ENCODE data around the gene ST6GALNAC5.
"Not testable (repeated sequence)": the region's sequence is repeated elsewhere in the genome, so short reads cannot be mapped to it uniquely, and the experiment has no call there.

Gene ST6GALNAC5
- 0 reads per million in 4 experiments for total RNA-seq

DNA sequence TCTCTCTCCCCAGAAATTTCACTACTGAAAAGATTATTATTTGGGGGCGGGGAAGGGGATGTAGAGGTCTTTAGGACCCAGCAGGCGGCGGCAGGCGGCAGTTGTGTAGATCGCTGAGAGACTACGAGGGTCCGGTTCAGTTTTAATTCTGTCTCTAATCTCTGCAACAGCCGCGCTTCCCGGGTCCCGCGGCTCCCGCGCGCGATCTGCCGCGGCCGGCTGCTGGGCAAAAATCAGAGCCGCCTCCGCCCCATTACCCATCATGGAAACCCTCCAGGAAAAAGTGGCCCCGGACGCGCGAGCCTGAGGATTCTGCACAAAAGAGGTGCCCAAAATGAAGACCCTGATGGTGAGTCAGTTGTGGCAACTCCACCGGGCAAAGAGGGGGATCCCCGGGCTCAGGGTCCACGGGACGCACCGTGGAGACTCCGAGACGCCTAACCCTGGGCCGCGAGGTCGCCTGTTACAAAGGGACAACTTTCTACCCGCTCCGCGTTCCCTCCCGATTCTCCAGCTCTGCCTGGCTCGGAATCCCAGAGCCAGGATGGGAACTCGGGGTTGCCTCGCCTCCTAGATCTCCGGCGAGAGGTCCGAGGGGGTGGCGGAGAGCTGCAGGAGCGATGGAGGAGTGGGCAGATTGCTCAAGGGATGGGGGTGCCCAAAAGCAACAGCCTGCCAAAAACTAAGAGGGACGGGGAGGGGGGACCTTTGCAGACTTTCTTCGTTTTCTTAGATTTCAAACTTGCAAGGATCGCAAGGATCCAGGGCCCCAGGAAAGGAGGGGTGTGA lies at the start of gene ST6GALNAC5:
TSS of gene ST6GALNAC5 (plus strand) at position 139 of the 789 bp plus-strand sequence.
- DNase-seq = no peak

DNA sequence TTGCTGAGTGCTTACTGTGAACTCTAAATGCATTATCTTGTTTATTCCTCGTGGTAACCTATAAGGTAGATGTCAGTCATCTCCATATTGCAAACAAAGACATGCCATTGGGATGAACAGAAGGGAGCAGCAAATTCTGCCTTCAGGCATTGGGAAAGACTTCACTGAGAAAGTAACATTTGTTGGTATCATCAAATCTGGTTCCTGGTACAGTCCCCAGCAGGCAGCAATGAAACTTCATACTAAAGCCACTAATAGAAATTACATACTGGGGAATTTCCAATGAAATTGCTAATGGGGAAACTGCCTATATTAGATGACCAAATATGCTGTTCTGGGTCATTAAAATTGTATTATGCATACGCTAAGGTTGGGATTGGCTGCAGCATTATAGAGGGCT lies 47.3 kb upstream of the ST6GALNAC5 start:
- DNase-seq = no peak

DNA sequence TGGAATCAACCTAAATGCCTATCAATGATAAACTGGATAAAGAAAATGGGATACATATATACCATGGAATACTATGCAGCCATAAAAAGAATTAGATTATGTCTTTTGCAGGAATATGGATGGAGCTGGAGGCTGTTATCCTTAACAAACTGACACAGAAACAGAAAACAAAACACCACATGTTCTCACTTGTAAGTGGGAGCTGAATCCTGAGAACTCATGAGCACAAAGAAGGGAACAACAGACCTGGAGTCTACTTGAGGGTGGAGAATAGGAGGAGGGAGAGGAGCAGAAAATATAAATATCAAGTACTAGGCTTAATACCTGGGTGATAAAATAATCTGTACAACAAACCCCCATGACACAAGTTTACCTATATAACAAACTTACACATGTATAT lies 44.3 kb upstream of the ST6GALNAC5 start:
- not testable (repeated sequence) for DNase-seq

DNA sequence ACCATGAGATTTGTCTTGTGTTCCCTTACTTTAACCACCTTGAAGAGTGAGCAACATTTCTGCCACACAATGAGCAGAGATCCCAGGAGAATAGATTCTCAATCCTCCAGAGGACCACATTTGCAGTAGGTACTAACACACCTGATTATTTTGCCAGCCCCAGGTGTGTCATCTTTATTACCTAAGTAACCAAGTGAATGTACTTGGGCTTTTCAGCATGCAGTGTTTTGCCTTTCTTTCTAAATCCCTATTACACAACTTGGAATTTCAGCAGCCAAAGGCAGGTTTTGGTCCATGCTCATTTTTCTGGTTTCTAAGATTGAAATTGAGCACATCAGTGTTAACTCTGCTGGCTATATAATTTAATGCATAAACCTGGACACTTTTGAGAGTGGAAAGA lies 43.2 kb upstream of the ST6GALNAC5 start:
- DNase-seq = no peak

DNA sequence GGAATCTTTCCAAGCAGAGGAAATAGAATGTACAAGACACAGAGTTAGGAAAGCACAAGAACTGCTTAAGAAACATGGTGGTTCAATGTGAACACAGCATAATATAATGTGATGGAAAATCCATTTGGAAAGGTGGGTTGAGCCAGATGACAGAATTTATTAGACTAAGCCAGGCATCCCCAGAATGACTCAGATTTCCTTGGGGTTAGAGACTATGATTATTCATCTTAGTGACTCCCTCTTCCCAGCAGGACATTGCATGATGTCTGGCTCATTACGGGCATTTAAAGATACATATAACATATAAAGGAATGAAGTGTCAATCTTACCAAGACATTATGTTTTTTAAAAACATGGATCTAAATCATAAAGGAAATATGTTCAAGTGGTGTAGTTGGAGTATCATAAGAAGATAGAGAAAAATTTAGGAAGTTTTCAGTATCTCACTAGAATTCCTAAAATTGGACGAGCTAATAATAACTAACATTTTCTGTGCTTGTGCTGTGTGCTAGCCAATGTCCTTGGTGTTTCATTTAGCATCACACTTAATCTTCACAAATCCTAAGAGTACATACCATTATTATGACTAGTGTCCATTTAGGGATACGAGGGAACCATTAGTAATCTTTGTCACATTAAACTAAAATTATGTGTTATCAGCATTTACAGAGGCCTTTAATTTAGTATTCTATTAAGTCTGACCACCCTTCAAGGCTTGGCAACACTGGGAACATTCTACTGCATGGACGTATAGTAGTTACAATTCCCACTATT lies 41.0 kb upstream of the ST6GALNAC5 start:
- DNase-seq = no peak

DNA sequence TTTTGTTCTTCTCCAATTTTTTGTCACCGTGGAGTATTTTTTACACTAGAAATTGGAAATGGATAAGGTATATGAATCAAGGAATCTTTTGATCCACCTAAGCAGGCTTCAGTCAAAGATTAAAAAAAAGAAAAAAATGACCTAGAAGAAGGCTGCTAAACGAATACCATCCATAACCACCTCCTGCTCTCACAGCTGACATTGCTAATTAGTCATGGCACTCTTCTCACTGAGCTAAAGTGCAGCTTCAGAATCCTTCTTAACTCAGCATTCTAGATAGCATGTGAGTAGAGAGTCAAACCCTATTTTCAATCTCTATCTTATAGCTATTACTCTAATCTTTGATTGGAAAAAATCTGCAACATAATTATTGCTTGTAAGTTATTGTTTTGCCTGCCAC lies 40.2 kb upstream of the ST6GALNAC5 start:
- DNase-seq = no peak

DNA sequence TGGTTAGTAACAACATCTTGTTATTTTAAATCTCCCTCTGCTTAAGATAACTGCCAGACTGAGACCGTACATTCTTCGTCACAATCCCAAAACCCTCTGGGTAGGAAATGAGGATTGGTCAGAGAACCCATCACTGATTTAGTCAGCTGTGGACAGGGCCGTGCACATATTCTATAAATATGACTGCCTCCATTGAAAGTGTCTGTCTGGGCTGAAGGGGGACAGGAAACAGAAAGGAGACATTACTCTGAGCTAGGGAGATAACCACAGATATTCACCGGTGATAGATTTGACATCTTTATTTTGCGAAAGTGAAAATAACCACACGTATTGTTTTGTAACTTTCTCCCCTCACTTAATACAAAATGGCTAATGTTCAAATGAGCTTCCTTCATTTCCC lies 36.9 kb upstream of the ST6GALNAC5 start:
- DNase-seq = no peak

DNA sequence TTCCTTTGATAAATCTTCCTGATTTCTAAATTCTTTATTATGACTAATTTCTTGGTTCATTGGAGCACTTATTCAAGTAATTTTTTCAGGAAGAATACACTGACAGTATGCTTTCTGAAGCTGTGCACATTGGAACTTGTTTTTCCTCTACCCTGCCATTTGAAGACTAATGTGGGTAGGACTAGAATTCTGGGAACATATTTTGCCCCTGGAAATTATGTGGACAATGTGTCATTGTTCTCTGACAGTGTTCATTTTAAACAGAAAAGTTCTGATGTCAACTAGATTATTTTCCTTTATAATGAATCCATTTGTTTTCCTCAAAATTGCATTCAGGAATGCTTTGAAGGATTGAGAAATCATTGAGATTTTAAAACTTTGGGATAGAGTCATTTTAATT lies 34.8 kb upstream of the ST6GALNAC5 start:
- no peak for DNase-seq

DNA sequence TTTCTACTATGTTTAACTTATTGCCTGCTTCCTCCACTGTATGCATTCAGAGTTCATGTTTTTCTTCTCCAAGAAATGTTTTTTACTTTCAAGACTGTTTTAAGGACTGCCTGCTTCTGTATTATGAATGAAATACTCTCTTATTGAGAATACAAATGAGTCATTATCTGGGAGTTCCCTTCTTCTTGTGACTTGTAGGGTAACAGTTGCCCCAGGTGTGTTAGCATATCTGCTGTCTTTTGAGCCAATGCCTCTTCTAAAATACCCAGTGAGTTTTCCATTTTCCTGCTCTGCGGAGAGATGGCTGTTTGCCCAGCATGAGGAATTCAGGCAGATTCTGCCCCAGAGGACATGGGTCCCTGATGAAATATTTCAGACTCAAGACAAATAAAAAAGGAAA lies 34.1 kb upstream of the ST6GALNAC5 start:
- DNase-seq = no peak

DNA sequence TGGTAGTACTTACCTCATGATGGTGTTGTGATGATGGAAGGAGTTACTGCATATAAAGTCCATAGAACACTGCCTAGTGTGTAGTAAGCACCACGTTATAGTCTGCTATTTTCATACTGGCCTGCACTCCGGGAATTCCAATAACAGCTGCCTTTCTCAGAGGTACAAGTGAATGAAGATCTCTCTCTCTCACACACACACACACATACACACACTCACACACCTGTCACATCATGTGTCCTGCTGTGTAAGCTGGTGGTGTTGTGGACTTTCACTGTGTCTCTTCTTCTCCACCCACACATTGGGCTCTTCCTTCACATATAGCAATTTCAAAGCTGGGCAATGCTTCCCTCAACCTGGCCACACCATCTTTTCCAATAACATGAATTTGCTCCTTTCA lies 33.4 kb upstream of the ST6GALNAC5 start:
- no peak for DNase-seq

DNA sequence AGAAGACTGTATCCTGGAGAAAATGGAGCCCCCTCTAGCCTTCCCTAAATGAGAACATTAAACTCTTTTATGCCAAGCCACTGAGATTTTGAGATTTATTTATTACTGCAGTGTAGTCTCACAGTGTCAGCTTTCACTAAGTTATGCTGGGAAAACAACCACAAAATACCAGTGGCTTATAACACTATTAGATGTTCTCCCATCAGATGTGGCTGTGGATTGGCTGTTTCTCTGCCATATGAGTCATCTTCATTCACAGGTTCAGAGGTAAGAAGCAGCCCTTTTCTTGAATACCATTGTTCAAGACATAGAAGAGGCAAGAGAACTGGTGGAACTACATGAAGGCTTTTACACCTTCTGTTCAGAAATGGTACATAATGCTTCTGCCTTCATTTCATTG lies 32.1 kb upstream of the ST6GALNAC5 start:
- no peak for DNase-seq

DNA sequence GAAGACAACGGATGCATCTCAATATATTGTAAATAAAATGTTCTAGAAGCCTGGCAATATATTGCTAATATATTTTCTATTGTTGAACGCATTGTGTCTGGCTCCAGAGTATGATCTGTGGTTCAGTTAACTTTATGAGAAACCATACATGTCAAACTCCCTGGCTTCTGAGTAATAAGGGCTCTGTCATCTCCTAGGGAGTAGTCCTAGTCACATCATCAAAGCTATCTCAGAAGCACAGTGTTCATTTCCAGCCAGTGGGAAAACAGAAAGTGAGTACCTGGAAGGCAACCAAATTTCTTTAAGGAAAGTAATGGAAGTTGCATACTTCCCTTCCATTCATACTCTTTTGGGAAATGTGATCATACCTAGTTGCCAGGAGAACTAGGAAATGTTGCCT lies 27.0 kb upstream of the ST6GALNAC5 start:
- no peak for DNase-seq

DNA sequence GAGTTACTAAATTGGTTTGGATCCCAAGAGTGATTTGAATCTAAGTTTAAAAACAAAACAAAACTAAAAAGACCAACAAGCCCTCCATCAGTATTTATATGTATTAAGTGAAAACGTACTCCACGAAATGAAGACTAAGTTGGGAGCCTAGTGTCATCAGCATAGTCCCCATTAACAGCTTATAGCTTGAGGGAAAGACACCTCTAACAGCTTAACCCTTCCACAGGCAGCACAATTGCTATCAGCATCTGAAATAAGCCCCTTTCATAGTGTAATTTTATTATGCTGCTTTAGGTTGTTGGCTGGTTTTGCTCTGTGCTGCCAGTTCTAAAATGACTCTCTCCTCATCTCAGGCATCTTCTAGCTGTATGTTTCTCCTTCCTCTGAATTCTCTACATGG lies 25.8 kb upstream of the ST6GALNAC5 start:
- DNase-seq = no peak

DNA sequence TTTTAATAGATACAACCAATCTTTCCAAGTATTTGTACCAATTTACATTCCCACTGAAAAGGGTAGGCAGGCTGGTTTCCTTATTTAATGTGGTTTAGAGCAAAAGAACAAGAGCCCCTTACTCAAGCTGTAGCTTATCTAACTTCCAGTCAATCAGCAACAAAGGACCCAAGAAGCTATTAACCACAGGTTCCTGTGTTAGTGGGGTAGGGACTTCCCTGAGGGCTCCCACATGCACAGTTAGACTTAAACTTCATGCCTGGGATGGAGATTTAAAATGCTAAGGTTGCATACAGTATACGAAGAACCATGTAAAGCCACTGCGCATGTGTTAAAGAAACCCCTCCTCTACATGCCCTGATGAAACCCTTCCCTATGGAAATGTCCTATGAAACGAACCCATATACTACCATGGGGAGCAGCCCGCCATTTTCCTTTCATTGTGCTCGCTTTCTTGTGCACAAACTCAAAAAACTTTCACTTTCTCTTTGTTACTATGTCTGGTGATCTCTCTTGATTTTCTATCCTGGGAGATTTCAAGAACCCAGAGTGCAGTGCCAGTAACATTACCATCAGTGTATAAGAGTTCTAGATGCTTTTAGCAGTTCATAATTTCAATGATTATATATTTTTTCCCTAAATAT lies 23.3 kb upstream of the ST6GALNAC5 start:
- DNase-seq = no peak

DNA sequence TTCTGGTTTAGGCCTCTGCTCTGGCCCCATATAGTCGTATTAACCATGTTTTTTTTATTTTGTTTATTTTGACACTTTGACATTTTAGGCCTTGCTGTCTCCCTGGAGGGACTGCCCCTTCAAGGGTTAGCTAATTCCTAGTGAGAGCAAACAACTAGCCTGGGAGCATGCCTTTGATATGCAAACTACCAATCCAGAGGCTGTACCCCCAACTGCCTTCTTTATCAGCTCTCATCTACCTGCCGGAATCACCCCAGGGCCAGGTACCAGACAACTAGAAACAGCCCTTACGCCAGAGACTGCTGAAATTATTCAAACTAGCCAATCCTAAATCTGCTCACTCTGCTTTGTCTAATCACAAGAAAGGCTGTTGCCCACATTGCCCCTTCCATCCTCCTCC lies 13.0 kb upstream of the ST6GALNAC5 start:
- no peak for DNase-seq

DNA sequence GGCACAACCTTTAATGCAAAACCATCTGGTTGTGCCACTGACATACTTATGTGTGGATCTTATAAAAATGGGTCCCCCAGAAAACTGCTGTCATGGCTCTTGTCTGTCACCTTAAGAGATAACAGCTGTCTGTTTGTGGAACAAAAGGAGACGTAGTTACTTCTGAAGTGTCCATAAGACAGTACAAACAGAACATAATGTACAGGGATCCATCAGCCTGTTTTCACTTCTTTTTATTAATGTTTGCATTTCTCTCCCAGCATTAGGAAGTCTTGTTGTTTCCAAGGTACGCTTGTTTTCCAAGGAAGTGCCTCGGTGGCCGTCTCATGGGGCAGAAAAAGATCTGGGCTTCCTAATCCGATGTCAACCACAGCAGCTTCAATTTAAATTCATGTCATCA lies 11.2 kb upstream of the ST6GALNAC5 start:
- DNase-seq = no peak

DNA sequence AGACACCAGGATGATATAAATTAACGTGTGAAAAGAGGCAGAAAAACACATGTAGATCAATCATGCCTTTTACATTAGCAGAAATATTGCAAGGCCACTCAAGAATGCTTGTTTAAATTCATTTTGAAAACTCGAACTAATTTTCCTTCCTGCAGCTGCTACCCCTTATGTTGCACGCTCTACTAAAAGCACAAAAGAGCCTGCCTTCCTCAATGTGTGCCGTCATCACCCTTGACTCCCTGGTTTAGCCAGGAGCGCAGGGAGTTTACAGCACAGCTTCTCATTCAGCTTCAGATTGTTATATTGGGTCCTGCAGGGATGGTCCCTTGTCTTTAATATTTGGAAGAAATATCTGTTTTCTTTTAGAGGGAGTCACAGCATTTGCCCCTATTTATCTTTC lies 10.1 kb upstream of the ST6GALNAC5 start:
- no peak for DNase-seq

DNA sequence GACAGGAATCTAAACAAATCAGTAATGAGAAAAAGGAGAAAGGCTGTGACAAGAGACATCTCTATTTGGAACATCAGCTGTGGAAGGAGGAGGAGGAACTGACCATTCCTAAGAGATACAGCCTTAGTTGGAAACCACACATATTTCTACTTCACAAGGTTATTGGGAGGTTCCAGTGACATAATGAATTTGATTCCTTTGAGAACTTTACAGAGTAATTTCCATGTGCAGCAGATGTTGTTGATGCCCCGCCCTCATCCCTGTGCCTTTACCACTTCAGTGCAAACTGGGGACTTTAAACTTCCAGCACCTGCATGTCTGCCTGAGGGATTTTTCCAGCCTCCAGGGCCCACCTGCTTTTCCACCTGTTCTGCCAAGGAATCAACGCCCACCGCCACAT lies 9.3 kb upstream of the ST6GALNAC5 start:
- no peak for DNase-seq

DNA sequence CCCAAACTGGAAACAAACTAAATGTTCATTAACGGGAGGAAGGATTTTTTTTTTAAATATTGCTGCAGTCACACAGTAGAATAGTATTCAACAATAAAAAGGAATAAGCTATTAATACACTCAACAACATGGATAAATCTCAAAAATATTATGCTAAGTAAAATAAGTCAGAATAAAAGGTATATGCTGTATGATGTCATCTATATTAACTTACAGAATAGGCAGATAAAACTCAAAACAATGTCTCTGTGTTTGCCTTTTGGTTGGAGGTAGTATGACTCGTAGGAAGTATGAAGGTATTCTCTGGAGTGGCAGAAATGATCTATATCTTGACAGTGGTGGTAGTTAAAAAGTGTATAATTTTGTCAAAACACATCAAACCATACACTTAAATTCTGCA lies 6.1 kb upstream of the ST6GALNAC5 start:
- DNase-seq = no peak

DNA sequence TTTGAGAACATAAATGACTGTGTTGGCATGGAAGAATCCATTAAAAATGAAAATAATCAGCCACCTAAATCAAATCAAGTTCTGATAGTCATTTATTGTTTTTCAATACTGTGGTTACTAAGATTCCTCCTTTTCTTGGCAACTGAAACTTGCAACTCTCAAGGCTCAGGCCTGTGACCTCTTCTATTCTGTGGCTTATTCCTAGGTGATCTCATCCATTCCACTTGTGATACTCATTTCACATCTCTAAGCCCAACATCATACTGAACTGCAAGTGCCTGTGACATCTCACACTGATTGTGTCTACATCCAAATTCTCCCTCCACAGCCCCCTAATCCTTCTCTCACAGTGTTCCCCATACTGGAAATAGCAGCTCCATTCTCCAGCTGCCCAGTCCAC lies 4.8 kb upstream of the ST6GALNAC5 start:
- DNase-seq = no peak

DNA sequence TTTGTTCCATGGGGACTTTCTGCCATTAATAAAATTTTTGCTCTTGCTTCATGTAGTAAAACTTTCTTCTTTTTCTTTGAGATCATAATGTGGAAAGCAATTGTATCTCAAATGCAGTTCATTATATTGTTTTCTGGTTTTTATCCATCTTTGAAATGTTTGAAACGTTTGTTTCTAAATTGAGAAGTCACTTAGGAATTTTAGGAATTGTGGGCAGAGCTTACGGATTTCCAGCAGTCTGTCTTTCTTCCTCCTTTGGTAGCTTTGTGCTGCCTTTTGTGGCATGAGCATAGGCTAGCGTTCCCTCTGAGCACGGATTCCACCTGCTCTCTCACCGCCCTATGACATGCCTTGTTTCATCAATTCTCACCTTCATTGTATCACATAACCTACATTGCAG lies 2.9 kb upstream of the ST6GALNAC5 start:
- no peak for DNase-seq

DNA sequence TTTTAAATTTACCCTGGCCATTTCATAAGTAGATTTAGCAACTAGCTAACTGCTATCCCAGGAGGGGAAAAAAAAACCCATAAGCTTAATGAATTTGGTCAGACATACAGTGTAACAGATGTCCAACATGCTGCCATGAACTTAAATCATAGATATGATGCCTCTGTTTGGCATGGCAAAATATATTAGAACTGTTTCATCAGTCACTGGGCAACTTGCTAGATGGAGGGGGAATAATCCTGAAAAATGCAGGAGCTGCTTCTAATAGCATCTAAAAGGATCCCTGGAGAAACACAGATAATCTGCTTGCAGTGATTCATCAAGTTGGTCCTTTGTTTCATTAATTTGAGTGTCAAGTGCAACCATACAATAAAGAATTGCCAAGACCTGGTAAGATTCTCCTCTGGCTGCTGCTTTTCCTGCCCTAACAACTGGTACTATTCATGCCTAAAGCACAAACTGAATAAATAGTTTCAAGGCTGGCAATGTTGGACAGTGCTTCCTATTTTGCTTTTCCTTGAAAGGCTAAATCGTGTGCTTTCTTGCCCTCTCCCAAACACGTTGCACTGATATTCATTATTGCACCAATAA lies 1.5 kb upstream of the ST6GALNAC5 start:
- DNase-seq = no peak

DNA sequence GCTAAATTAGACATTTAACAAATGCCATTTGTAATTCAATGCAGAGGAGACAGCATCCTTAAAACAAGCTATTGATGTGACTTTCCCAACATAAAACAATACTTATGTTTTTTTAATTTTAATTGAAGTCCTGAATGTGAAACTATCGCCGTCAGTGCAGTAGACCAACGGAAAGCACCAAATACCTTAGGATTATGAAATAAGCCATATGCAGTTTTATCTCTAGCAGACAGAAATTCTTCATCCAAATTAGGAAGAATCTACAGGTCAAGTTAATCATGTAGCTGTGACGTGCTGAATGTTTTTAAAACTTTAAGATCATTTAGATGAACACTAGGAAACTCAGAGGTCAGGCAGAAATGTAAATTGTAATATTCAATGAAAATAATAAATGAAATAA lies 714 bp upstream of the ST6GALNAC5 start:
- DNase-seq = no peak
